Breast epithelium (tissue), 3 donors: Measurements from ENCODE around the gene CELA3B.
"Not testable (repeated sequence)": the region's sequence is repeated elsewhere in the genome, so short reads cannot be mapped to it uniquely, and the experiment has no call there.

Source experiments
- POLR2A ChIP-seq: fragments of 450-650 bp; IDR thresholded peaks from one replicate; pipeline ENCODE4 v1.6.1; 2016; ENCODE audit warnings: antibody characterized with exemption, mild to moderate bottlenecking, moderate library complexity
- POLR2AphosphoS5 ChIP-seq, 3 donors: sonication (generic); formaldehyde crosslinking; IDR thresholded peaks; one replicate each; pipeline ENCODE4 v1.6.1; 2017; ENCODE audit warnings: antibody characterized with exemption in 3 of 3
- TF ChIP-seq, protein P1 (sequence below), 3 donors: fragments of 450-650 bp; IDR thresholded peaks; one replicate each; pipeline ENCODE4 v1.5.1; 2016 to 2017; ENCODE audit warnings: antibody characterized with exemption in 3 of 3, mild to moderate bottlenecking in 3 of 3, moderate library complexity in 3 of 3

DNA sequence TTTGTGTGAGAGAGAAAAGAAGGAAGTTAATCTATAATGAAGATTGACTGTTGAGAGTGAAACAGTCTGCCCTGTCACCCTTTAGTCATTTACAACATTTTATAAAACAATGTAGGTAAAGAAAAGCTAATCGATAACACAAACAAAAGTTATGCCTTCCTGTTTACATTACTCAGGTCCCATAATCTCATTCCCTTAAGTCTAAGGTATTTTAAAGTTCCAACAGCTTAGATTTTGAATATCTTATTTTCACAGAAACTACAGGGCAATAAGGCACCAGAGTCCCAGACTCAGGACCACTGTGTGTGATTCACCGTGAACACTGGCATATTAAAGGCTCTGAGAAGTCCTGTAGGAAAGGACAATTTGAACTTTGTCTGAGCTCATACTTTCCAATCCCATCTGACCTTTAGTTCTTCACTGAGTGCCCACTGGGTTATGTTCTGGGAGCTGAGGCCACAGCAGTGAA lies 3.8 kb upstream of the CELA3B start:
- TF ChIP-seq POLR2A; POLR2AphosphoS5 (IDR thresholded peaks at IDR 0.05): not testable (repeated sequence)
- TF ChIP-seq, protein P1, sequence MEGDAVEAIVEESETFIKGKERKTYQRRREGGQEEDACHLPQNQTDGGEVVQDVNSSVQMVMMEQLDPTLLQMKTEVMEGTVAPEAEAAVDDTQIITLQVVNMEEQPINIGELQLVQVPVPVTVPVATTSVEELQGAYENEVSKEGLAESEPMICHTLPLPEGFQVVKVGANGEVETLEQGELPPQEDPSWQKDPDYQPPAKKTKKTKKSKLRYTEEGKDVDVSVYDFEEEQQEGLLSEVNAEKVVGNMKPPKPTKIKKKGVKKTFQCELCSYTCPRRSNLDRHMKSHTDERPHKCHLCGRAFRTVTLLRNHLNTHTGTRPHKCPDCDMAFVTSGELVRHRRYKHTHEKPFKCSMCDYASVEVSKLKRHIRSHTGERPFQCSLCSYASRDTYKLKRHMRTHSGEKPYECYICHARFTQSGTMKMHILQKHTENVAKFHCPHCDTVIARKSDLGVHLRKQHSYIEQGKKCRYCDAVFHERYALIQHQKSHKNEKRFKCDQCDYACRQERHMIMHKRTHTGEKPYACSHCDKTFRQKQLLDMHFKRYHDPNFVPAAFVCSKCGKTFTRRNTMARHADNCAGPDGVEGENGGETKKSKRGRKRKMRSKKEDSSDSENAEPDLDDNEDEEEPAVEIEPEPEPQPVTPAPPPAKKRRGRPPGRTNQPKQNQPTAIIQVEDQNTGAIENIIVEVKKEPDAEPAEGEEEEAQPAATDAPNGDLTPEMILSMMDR (IDR thresholded peaks at IDR 0.05) = not testable (repeated sequence)
